GM19043 (cell line): ENCODE results near the gene P3H2.

ENCODE experiments used
- ATAC-seq: cut with Tn5 transposase; IDR thresholded peaks from one replicate; pipeline ENCODE4 v1.9.1; 2021; ENCODE audit warnings: low read depth; ENCODE audit not compliant: unreplicated experiment

The P3H2 gene

DNA sequence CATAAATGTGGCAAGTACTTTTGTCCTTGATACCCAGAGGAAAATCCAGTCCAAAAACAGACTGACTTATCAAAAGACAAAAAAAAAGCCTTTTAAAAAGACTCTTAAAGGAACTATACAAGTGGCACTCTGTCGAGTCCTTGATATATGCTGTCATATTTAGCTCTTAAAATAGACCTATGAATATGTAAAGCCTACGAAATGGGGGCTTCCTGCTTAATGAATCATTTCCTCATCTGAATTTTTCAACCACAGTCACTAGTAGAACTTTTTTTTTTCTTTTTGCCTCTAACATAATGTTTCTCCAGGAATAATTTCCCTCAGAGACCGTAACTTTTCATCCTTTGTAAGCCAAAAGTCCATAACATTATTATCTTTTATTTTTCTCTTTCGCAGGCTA lies 95.8 kb downstream of the P3H2 start:
- no peak for ATAC-seq

GRCh38 chr3:190019844-190020243 lies 100.9 kb downstream of the P3H2 start:
- no peak for ATAC-seq

DNA sequence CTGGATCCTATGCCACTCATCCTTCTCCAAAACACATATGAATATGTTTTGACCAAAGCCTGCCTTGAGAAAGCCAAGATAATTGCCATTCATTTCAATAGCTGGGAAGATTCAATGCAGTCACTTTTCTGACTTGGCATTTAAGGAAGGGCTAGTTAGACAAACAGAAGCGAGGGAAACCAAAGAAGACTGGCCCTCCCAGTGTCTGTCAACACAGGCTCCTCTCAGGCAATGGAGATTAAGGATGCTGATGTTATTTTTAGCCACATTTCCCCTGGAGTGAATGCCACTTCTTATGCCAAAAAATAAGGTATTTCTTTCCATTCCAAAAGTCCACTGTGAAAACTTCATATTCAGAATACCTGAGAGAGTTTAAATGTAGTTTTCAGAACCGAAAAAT lies 101.7 kb downstream of the P3H2 start:
- ATAC-seq = no peak

GRCh38 chr3:190018460-190018859 lies 102.2 kb downstream of the P3H2 start:
- ATAC-seq = no peak

- ATAC-seq = no peak
Observed at GRCh38 chr3:190017521-190018288, 103.0 kb downstream of the P3H2 start.

GRCh38 chr3:190016966-190017365 lies 103.7 kb downstream of the P3H2 start:
- ATAC-seq = no peak

GRCh38 chr3:190014940-190015339 lies 105.8 kb downstream of the P3H2 start:
- ATAC-seq = no peak

DNA sequence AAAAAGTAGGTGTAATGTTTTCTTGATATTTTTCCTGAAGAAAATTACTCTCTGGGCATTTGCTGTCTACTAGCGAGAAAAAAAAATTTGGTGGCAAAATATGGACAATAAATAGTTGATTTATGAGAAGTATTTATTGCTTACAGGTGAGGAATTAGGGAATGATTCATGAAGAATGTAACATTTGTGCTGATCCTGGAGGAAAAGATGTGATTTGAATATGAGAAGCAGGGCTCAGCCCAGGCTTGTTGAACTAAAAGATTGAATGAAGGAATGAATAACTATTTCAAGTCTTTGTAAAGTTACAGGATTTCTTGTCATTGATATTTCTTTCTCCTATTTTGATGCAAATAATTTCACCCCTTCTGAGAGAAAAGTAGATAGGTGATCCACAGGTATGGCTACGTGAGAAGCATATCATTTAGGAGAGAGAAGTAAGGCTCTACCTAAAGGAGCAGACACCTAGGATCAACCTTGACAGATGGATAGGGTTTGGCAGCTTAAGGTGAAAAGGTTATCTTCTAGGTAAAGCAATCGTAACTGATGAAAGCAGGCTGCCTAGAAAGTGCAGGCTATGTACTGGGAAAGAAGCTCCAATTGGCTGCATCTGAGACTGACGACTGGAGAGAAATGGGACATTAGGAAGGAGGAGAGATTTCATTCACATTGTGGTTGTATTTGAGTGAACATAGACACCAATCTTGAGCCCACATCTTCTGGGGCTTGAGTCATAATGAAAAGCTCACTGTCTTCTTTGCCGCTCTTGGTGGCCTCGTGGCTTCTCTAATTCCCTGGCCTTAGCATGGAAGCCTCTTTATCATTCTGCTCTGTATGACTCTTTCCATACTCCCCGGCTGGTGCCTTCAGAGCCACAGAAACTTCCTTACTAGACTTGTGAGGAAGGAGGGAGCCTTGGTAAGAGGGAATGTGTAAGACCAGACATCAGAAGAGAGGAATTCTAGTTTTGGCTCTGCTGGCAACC lies 106.5 kb downstream of the P3H2 start:
- ATAC-seq = no peak

- no peak for ATAC-seq
Observed at GRCh38 chr3:190012784-190013183, 107.9 kb downstream of the P3H2 start.

DNA sequence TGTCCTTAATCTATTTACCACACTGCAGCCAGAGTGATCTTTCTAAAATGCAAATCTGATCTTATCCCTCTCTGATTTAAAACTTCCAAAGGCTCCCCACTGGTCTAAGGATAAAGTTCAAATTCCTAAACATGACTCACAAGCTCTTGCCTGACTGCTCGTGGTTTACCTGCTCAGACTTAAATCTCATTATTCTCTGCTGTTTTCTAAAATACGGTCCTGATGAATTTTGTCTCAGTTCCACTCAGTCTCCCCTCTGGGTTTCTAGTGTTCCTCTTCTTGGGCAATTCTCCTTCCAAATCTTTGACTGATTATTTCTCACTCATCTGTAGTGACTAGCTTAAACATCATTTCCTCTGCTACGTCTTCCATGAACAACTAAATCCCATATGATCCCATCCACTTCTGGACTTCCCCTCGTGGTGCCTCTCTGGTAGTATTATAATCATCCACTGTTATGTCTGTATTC lies 108.3 kb downstream of the P3H2 start:
- no peak for ATAC-seq

DNA sequence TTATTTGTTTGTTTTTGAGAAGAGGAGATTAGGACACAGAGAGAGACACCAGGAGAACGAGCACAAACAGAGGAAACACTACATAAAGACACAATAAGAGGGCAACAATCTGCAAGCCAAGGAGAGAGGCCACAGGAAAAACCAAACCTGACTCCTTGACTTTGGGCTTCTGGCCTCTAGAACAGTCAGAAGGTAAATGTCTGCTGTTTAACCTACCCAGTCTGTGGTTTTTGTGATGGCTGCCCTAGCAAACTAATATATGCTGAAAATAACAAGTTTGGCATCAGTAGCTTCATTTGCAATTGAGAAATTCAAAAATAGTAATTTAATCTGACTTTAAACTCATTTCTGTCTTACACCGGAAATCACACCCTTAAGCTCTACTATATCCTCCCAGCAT lies 110.2 kb downstream of the P3H2 start:
- no peak for ATAC-seq

DNA sequence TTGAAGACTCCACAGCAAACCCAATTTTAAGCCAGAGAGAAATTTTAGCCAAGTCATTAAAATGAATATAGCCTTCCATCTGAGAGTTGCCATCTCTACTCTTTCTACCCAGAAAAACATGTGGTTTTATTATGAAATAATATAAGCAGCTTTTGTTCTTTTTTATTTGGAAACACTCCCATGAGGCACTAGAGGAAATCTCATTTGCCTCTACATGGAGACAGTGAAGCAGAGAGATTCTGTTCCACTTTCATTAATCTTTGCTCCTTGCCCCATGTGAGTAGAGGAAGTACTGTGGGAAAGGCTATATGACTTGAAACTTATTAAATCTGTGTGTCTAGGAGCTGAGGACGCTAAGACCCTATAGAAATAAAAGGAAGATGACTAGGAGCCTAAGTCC lies 111.1 kb downstream of the P3H2 start:
- no peak for ATAC-seq

- no peak for ATAC-seq
Observed at GRCh38 chr3:190008432-190008831, 112.3 kb downstream of the P3H2 start.

GRCh38 chr3:190005343-190006113 lies 115.2 kb downstream of the P3H2 start:
- no peak for ATAC-seq

- no peak for ATAC-seq
Observed at GRCh38 chr3:190004656-190005055, 116.0 kb downstream of the P3H2 start.

GRCh38 chr3:190003681-190004123 lies 117.0 kb downstream of the P3H2 start:
- ATAC-seq = no peak

- ATAC-seq = no peak
Observed at GRCh38 chr3:190003068-190003467, 117.6 kb downstream of the P3H2 start.

DNA sequence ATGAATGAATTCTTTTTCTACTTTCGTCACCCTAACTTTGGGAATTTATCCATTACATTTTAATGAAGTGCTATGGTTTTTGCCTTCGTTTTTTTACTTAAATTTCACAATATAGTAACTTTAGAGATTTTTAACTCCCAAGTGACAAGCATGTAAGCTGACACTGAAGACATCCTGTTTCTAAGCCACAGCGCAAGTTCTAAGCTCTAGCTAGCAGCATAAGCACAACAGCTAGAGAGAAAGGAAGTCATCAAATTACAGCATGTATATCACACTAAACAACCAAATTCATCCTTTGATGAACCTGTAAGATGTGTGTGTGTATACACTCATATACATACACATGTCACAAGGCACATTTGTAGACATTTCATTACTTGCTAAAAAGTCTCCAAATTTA lies 119.3 kb downstream of the P3H2 start:
- ATAC-seq = no peak

- ATAC-seq = no peak
Observed at GRCh38 chr3:190000861-190001196, 119.9 kb downstream of the P3H2 start.

DNA sequence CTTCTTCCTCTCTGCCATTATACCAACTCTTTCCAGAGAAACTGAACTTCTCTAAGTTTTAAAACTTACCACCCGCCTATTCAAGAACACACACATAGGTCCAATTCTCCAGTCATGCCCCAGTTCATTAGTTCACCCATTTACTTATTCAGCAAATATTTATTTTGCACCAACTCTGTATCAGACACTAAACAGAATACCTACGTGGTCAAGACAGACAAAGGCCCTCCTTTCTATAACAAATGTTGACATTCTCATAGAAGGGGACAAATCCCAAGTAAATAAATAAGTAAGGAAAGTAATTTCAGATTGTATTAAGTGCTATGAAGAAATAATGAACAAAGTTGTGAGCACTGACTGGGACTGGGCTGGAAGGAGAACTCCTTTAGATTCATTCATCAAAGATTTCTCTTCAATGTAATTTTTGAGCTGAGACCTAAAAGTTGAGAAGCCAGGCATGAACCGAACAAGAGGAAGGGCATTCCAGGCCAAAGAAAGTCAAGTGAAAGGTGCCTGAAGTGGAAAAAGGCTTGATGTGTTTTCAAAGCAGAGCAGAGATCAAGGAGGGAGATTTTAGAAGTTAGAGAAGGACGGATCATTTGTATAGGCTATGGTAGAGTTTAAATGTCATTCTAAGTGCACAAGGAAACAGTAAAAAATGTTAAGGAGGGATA lies 120.4 kb downstream of the P3H2 start:
- ATAC-seq = no peak
